K562 (cell line): ENCODE measurements around the gene NKAIN1. TPM values are rescaled to one million over a fixed set of nuclear protein-coding genes. Genes with fewer than 3 reads are reported as not detected.
A peak's percentile ranks its signal among the peaks of the same experiment; 100 is the strongest.

Source experiments
- COPS2 ChIP-seq: fragments of 450-650 bp; conservative IDR thresholded peaks from 2 replicates; pipeline ENCODE4 v1.6.1; 2016; ENCODE audit warnings: mild to moderate bottlenecking, moderate library complexity
- EP400 ChIP-seq: fragments of 450-650 bp; IDR thresholded peaks from 2 replicates; pipeline ENCODE4 v1.6.1; 2017; ENCODE audit warnings: antibody characterized with exemption, mild to moderate bottlenecking, moderate library complexity
- ETV1 ChIP-seq: fragments of 450-650 bp; conservative IDR thresholded peaks from 2 replicates; pipeline ENCODE4 v1.6.1; 2016; ENCODE audit warnings: missing genetic modification characterization, control low read depth, low read depth, missing compliant biosample characterization
- FIP1L1 ChIP-seq: fragments of 200-400 bp; formaldehyde crosslinking; IDR thresholded peaks from 2 replicates; pipeline ENCODE4 v1.6.1; 2018; ENCODE audit warnings: mild to moderate bottlenecking, low read depth, low read length; ENCODE audit not compliant: poor library complexity, severe bottlenecking
- KAT8 ChIP-seq: fragments of 450-650 bp; IDR thresholded peaks from 2 replicates; pipeline ENCODE4 v1.6.1; 2016; ENCODE audit warnings: low read depth, mild to moderate bottlenecking
- KDM2B ChIP-seq: fragments of 250-450 bp; sonication (Bioruptor Pico); IDR thresholded peaks from 2 replicates; pipeline ENCODE4 v1.8.0; 2021; ENCODE audit warnings: mild to moderate bottlenecking, moderate library complexity
- LEF1 ChIP-seq: fragments of 450-650 bp; IDR thresholded peaks from 2 replicates; pipeline ENCODE4 v1.6.1; 2016; ENCODE audit warnings: mild to moderate bottlenecking
- NR2F6 ChIP-seq: fragments of 450-650 bp; formaldehyde crosslinking; IDR thresholded peaks from 2 replicates; pipeline ENCODE4 v1.4.0; 2020; ENCODE audit warnings: mild to moderate bottlenecking
- SIRT6 ChIP-seq: IDR thresholded peaks from one replicate; pipeline ENCODE4 v1.6.1; 2012; ENCODE audit warnings: low read depth, mild to moderate bottlenecking, control low read depth, inconsistent platforms, low read length, moderate library complexity
- TEAD1 ChIP-seq, 2 experiments: fragments of 450-650 bp in 1 of 2; sonication (generic) in 1 of 2; formaldehyde crosslinking; IDR thresholded peaks; 2 replicates each; pipeline versions ENCODE4 v1.4.0 to v1.8.0; 2020 to 2022; ENCODE audit warnings: mild to moderate bottlenecking in 2 of 2, missing genetic modification reagents in 1 of 2
- WHSC1 ChIP-seq: IDR thresholded peaks from one replicate; pipeline ENCODE4 v1.6.1; 2012; ENCODE audit warnings: low read length, control low read depth, inconsistent platforms
- ZBTB1 ChIP-seq: sonication (generic); formaldehyde crosslinking; IDR thresholded peaks from 2 replicates; pipeline ENCODE4 v1.8.1; 2023; ENCODE audit warnings: missing genetic modification reagents, low read depth, mild to moderate bottlenecking, borderline replicate concordance
- ZNF274 ChIP-seq: IDR thresholded peaks from 2 replicates; pipeline ENCODE4 v1.6.1; 2011; ENCODE audit warnings: low read depth, mild to moderate bottlenecking, low read length, moderate library complexity, borderline replicate concordance
- ZNF318 ChIP-seq, 2 experiments: fragments of 450-650 bp; IDR thresholded peaks; 2 replicates each; pipeline ENCODE4 v1.6.1; 2016; ENCODE audit warnings: mild to moderate bottlenecking in 2 of 2, borderline replicate concordance in 1 of 2, low read depth in 1 of 2, moderate library complexity in 1 of 2
- polyA plus RNA-seq, 8 experiments: library from polyadenylated mRNA; depleted of rRNA in 4 of 8; stranded (reverse) in 5 of 8; unstranded in 3 of 8; fragments of >200 nt; fragmentation: Nextera tagmentation in 2 of 8; fragmentation: Illumina TruSeq in 1 of 8; extraction: Ambion mirVana in 2 of 8; extraction: Trizol in 1 of 8; gene quantifications; 2 replicates each; pipeline versions ENCODE4 v1.2.1 to v1.2.3, GENCODE V29; 2011 to 2014; ENCODE audit warnings: inconsistent platforms in 1 of 8, missing spikeins in 1 of 8
- total RNA-seq, 7 experiments: library from RNA; depleted of rRNA in 6 of 7; stranded (reverse); fragments of >200 nt in 6 of 7; fragmentation: Illumina TruSeq in 2 of 7; extraction: Trizol in 2 of 7; gene quantifications; 2 replicates each; pipeline versions ENCODE4 v1.2.1 to v1.2.3, GENCODE V29; 2011 to 2021; ENCODE audit warnings: low replicate concordance in 1 of 7
- TF ChIP-seq, protein P1 (sequence below): fragments of 250-450 bp; sonication (Bioruptor Pico); IDR thresholded peaks from 2 replicates; pipeline ENCODE4 v1.8.0; 2022; ENCODE audit warnings: moderate library complexity, mild to moderate bottlenecking, inconsistent platforms
- TF ChIP-seq, protein P2 (sequence below): sonication (generic); formaldehyde crosslinking; IDR thresholded peaks from 2 replicates; pipeline ENCODE4 v1.5.0; 2020; ENCODE audit warnings: missing genetic modification reagents
- TF ChIP-seq, protein P3 (sequence below): fragments of 450-650 bp; formaldehyde crosslinking; IDR thresholded peaks from 2 replicates; pipeline ENCODE4 v1.4.0; 2020; ENCODE audit warnings: mild to moderate bottlenecking, moderate library complexity

NKAIN1 gene
- total and polyA plus RNA-seq, 9 of the 15 experiments (the other 6 are each of a cell fraction or from before 2014, with no cell fraction given) = 0.03 to 0.22 (median 0.04) TPM; not detected in 3

- no peak for TF ChIP-seq SIRT6
- TF ChIP-seq ZNF318 (IDR thresholded peaks at IDR 0.05; ENCODE audit: borderline replicate concordance in 1 of 2, low read depth in 1 of 2) = no peak
- TF ChIP-seq FIP1L1 = no peak
- no peak for TF ChIP-seq ZBTB1 (CRISPR knock-in tag)
- TF ChIP-seq EP400 = peak; percentile 61; the same call in 1 of the 2 replicates
- TF ChIP-seq, protein P1, sequence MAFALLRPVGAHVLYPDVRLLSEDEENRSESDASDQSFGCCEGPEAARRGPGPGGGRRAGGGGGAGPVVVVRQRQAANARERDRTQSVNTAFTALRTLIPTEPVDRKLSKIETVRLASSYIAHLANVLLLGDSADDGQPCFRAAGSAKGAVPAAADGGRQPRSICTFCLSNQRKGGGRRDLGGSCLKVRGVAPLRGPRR (CRISPR knock-in tag) = peak; percentile 85
- TF ChIP-seq WHSC1 = peak; percentile 68
- TF ChIP-seq, protein P2, sequence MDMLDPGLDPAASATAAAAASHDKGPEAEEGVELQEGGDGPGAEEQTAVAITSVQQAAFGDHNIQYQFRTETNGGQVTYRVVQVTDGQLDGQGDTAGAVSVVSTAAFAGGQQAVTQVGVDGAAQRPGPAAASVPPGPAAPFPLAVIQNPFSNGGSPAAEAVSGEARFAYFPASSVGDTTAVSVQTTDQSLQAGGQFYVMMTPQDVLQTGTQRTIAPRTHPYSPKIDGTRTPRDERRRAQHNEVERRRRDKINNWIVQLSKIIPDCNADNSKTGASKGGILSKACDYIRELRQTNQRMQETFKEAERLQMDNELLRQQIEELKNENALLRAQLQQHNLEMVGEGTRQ (CRISPR knock-in tag) = peak; percentile 81
- no peak for TF ChIP-seq KAT8
- TF ChIP-seq ZNF274 = no peak
- peak; percentile 65; the same call in 1 of the 2 replicates for TF ChIP-seq LEF1
- TF ChIP-seq KDM2B = no peak
- TF ChIP-seq, protein P3, sequence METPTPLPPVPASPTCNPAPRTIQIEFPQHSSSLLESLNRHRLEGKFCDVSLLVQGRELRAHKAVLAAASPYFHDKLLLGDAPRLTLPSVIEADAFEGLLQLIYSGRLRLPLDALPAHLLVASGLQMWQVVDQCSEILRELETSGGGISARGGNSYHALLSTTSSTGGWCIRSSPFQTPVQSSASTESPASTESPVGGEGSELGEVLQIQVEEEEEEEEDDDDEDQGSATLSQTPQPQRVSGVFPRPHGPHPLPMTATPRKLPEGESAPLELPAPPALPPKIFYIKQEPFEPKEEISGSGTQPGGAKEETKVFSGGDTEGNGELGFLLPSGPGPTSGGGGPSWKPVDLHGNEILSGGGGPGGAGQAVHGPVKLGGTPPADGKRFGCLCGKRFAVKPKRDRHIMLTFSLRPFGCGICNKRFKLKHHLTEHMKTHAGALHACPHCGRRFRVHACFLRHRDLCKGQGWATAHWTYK (CRISPR knock-in tag) = peak; percentile 91; the same call in 1 of the 2 replicates
- TF ChIP-seq ETV1 (tag) = peak; percentile 20; the same call in 1 of the 2 replicates
- peak in 1 of 2 experiments; percentile 83; a peak in 2 of 4 replicates for TF ChIP-seq TEAD1 (CRISPR knock-in tag; IDR thresholded peaks at IDR 0.05)
- TF ChIP-seq COPS2 = no peak
- no peak for TF ChIP-seq NR2F6 (CRISPR knock-in tag)
These were observed 79.6 kb downstream of the NKAIN1 start (continued) for GRCh38 chr1:31159869-31160611.
